NT2/D1 (cell line): ENCODE measurements around the gene SYP.

Source experiments
- YY1 ChIP-seq: IDR thresholded peaks from 2 replicates; pipeline ENCODE4 v1.6.1; 2011; ENCODE audit not compliant: insufficient read length, insufficient read depth
- ZNF274 ChIP-seq: IDR thresholded peaks from 2 replicates; pipeline ENCODE4 v1.6.1; 2011; ENCODE audit warnings: mild to moderate bottlenecking, low read depth, low read length

GRCh38 chrX:49210406-49210805 is 10.4 kb upstream of the SYP start:
- no peak for TF ChIP-seq YY1
- no peak for TF ChIP-seq ZNF274
